Activated CD4-positive, alpha-beta memory T cell treated with anti-CD3 and anti-CD28 coated beads, Interleukin-2, amount 10 ng/mL, durations not matched to agents 7 days and 5 days (primary cell): Measurements from ENCODE around the gene S100A11. TPM values are rescaled to one million over a fixed set of nuclear protein-coding genes. Genes with fewer than 3 reads are reported as not detected.
"Not testable (repeated sequence)": the region's sequence is repeated elsewhere in the genome, so short reads cannot be mapped to it uniquely, and the experiment has no call there.

Source experiments
- CTCF ChIA-PET: fragments of 350-600 bp; sonication (Branson Sonifier 250); formaldehyde crosslinking; loops from one replicate; lab custom pipeline; 2021; ENCODE audit warnings: antibody characterized with exemption, inconsistent platforms; lab: Charles Lee
- POLR2A ChIA-PET: fragments of 350-600 bp; sonication (Branson Sonifier 250); formaldehyde crosslinking; loops from one replicate; lab custom pipeline; 2021; ENCODE audit warnings: antibody characterized with exemption; lab: Charles Lee
- DNase-seq: peaks from one replicate; pipeline ENCODE4 v3.0.0-alpha.2; 2020
- H3K27ac Mint-ChIP-seq: one replicate; pipeline ENCODE4 v1.8.0; 2021; ENCODE audit warnings: mild to moderate bottlenecking, mixed read lengths
- H3K27me3 Mint-ChIP-seq: one replicate; pipeline ENCODE4 v1.8.0; 2021; ENCODE audit warnings: mixed read lengths
- H3K36me3 Mint-ChIP-seq: one replicate; pipeline ENCODE4 v1.8.0; 2021; ENCODE audit warnings: low read depth, mixed read lengths
- H3K4me1 Mint-ChIP-seq: one replicate; pipeline ENCODE4 v1.8.0; 2021; ENCODE audit warnings: mixed read lengths
- H3K4me3 Mint-ChIP-seq: one replicate; pipeline ENCODE4 v1.8.0; 2021; ENCODE audit warnings: mild to moderate bottlenecking, mixed read lengths
- H3K9me3 Mint-ChIP-seq: one replicate; pipeline ENCODE4 v1.8.0; 2021; ENCODE audit warnings: mixed read lengths
- total RNA-seq, 2 experiments: library from RNA; stranded (reverse); gene quantifications; one replicate each; pipeline ENCODE4 v1.2.3, GENCODE V29; 2021

S100A11 gene
- 100 to 1,000 TPM; 504 to 539 TPM for total RNA-seq

- Mint-ChIP-seq H3K36me3 (peaks cover 51% of the 10 kb centered on the region), H3K27me3 (no peaks in the 10 kb centered on the region), H3K4me1 (peaks cover 45% of the 10 kb centered on the region), H3K4me3 (peak within 1 kb of the TSS; percentile 95), H3K27ac (peak within 1 kb of the TSS; percentile 95), H3K9me3 (no peaks in the 10 kb centered on the region)
- POLR2A ChIA-PET = interaction anchor here (0.7 to 5.0 kb wide), 12 partner anchors 9 to 211 kb away, joined by 3 to 162 read pairs (median 4); no protein-coding TSS in a partner anchor
- peak; percentile 82 for DNase-seq
- CTCF ChIA-PET = interaction anchor here (0.6 to 8.3 kb wide), 8 partner anchors 10 to 148 kb away, joined by 3 to 117 read pairs (median 3); no protein-coding TSS in a partner anchor
Measured at GRCh38 chr1:152036267-152037216, at the start of gene S100A11. TSS of gene S100A11 (minus strand) at chr1:152037004. CDS start at chr1:152036915, 89 bp downstream.

- H3K36me3 Mint-ChIP-seq = no peaks in the 10 kb centered on the region
- H3K4me1 Mint-ChIP-seq = no peaks in the 10 kb centered on the region
- peaks cover 9% of the 10 kb centered on the region for H3K27me3 Mint-ChIP-seq
- ChIA-PET CTCF (no interaction called here), POLR2A (no interaction called here)
- no peak overlapping the region for H3K27ac Mint-ChIP-seq
- H3K4me3 Mint-ChIP-seq = no peak overlapping the region
- DNase-seq = no peak
- H3K9me3 Mint-ChIP-seq = no peaks in the 10 kb centered on the region
Measured at GRCh38 chr1:152084853-152085252, 48.0 kb upstream of the S100A11 start.

GRCh38 chr1:152081026-152081425 is 44.2 kb upstream of the S100A11 start:
- H3K9me3 Mint-ChIP-seq, H3K4me3 Mint-ChIP-seq, H3K27ac Mint-ChIP-seq, CTCF ChIA-PET, H3K4me1 Mint-ChIP-seq, POLR2A ChIA-PET, H3K36me3 Mint-ChIP-seq, DNase-seq: not testable (repeated sequence)
- peaks cover 19% of the 10 kb centered on the region for H3K27me3 Mint-ChIP-seq

- H3K9me3 Mint-ChIP-seq, CTCF ChIA-PET, H3K27ac Mint-ChIP-seq, H3K4me3 Mint-ChIP-seq, DNase-seq, H3K36me3 Mint-ChIP-seq, H3K4me1 Mint-ChIP-seq, POLR2A ChIA-PET: not testable (repeated sequence)
- H3K27me3 Mint-ChIP-seq = peaks cover 22% of the 10 kb centered on the region
Measured at GRCh38 chr1:152080494-152080893, 43.7 kb upstream of the S100A11 start.

GRCh38 chr1:152078831-152079441 is 42.1 kb upstream of the S100A11 start:
- Mint-ChIP-seq H3K4me1 (no peaks in the 10 kb centered on the region), H3K27ac (no peak overlapping the region), H3K27me3 (peaks cover 27% of the 10 kb centered on the region), H3K4me3 (no peak overlapping the region), H3K36me3 (no peaks in the 10 kb centered on the region), H3K9me3 (no peaks in the 10 kb centered on the region)
- CTCF ChIA-PET = no interaction called here
- no peak for DNase-seq
- POLR2A ChIA-PET = no interaction called here

- DNase-seq = no peak
- H3K27ac Mint-ChIP-seq = no peak overlapping the region
- H3K27me3 Mint-ChIP-seq = peaks cover 48% of the 10 kb centered on the region
- H3K4me3 Mint-ChIP-seq = no peak overlapping the region
- H3K9me3 Mint-ChIP-seq = no peaks in the 10 kb centered on the region
- POLR2A ChIA-PET = no interaction called here
- CTCF ChIA-PET = interaction anchor here (1.1 kb wide), 1 partner anchor 13 kb away, joined by 3 read pairs; no protein-coding TSS in a partner anchor
- H3K4me1 Mint-ChIP-seq = no peaks in the 10 kb centered on the region
- H3K36me3 Mint-ChIP-seq = no peaks in the 10 kb centered on the region
Measured at GRCh38 chr1:152072311-152072710, 35.5 kb upstream of the S100A11 start.

- CTCF ChIA-PET = no interaction called here
- no peak overlapping the region for H3K4me3 Mint-ChIP-seq
- no peak for DNase-seq
- no peaks in the 10 kb centered on the region for H3K36me3 Mint-ChIP-seq
- peaks cover 50% of the 10 kb centered on the region for H3K27me3 Mint-ChIP-seq
- H3K27ac Mint-ChIP-seq = no peak overlapping the region
- POLR2A ChIA-PET = no interaction called here
- H3K4me1 Mint-ChIP-seq = no peaks in the 10 kb centered on the region
- H3K9me3 Mint-ChIP-seq = no peaks in the 10 kb centered on the region
Measured at GRCh38 chr1:152071123-152071522, 34.3 kb upstream of the S100A11 start.

GRCh38 chr1:152067929-152068328 is 31.1 kb upstream of the S100A11 start:
- POLR2A ChIA-PET = no interaction called here
- Mint-ChIP-seq H3K27ac (no peak overlapping the region), H3K9me3 (no peaks in the 10 kb centered on the region)

GRCh38 chr1:152067150-152067549 is 30.3 kb upstream of the S100A11 start:
- H3K9me3 Mint-ChIP-seq = no peaks in the 10 kb centered on the region
- no peak overlapping the region for H3K27ac Mint-ChIP-seq
- H3K27me3 Mint-ChIP-seq = peaks cover 41% of the 10 kb centered on the region
- H3K4me1 Mint-ChIP-seq = no peaks in the 10 kb centered on the region
- no peak overlapping the region for H3K4me3 Mint-ChIP-seq
- H3K36me3 Mint-ChIP-seq = no peaks in the 10 kb centered on the region
- ChIA-PET CTCF (no interaction called here), POLR2A (no interaction called here)
- no peak for DNase-seq

More at GRCh38 chr1:152067929-152068328, 31.1 kb upstream of the S100A11 start:
- H3K27me3 Mint-ChIP-seq = peaks cover 43% of the 10 kb centered on the region
- H3K4me3 Mint-ChIP-seq = no peak overlapping the region
- CTCF ChIA-PET = interaction anchor here (1.4 to 1.6 kb wide), 2 partner anchors 15 to 391 kb away, joined by 3 to 5 read pairs; no protein-coding TSS in a partner anchor
- no peaks in the 10 kb centered on the region for H3K36me3 Mint-ChIP-seq
- DNase-seq = no peak
- no peaks in the 10 kb centered on the region for H3K4me1 Mint-ChIP-seq

GRCh38 chr1:152061952-152062351 is 25.1 kb upstream of the S100A11 start:
- Mint-ChIP-seq H3K9me3 (no peaks in the 10 kb centered on the region), H3K27me3 (peaks cover 26% of the 10 kb centered on the region), H3K4me3 (no peak overlapping the region), H3K27ac (no peak overlapping the region), H3K4me1 (no peaks in the 10 kb centered on the region), H3K36me3 (no peaks in the 10 kb centered on the region)
- no peak for DNase-seq
- ChIA-PET CTCF (interaction anchor here (2.1 kb wide), 1 partner anchor 9 kb away, joined by 5 read pairs; no protein-coding TSS in a partner anchor), POLR2A (no interaction called here)

- Mint-ChIP-seq H3K9me3 (no peaks in the 10 kb centered on the region), H3K4me3 (no peak overlapping the region), H3K36me3 (no peaks in the 10 kb centered on the region), H3K4me1 (peaks cover 31% of the 10 kb centered on the region), H3K27me3 (peaks cover 41% of the 10 kb centered on the region), H3K27ac (no peak overlapping the region)
- no peak for DNase-seq
- ChIA-PET CTCF (interaction anchor here (0.5 to 9.9 kb wide), 14 partner anchors 8 to 405 kb away, joined by 3 to 174 read pairs (median 6); partner anchors contain the start of gene S100A11), POLR2A (interaction anchor here (0.7 to 1.2 kb wide), 2 partner anchors 132 to 136 kb away, joined by 3 to 4 read pairs; no protein-coding TSS in a partner anchor)
Measured at GRCh38 chr1:152053375-152053774, 16.6 kb upstream of the S100A11 start.

GRCh38 chr1:152052606-152053005 is 15.8 kb upstream of the S100A11 start:
- Mint-ChIP-seq H3K4me1 (peaks cover 39% of the 10 kb centered on the region), H3K9me3 (no peaks in the 10 kb centered on the region), H3K36me3 (no peaks in the 10 kb centered on the region), H3K27me3 (peaks cover 35% of the 10 kb centered on the region), H3K27ac (no peak overlapping the region), H3K4me3 (no peak overlapping the region)
- CTCF ChIA-PET = interaction anchor here (0.5 to 9.9 kb wide), 13 partner anchors 9 to 406 kb away, joined by 3 to 174 read pairs (median 8); partner anchors contain the start of gene S100A11
- POLR2A ChIA-PET = interaction anchor here (1.2 kb wide), 1 partner anchor 133 kb away, joined by 4 read pairs; no protein-coding TSS in a partner anchor
- DNase-seq = peak; percentile 87
